ENCODE data around the gene CNTLN.
"Not testable (repeated sequence)": the region's sequence is repeated elsewhere in the genome, so short reads cannot be mapped to it uniquely, and the experiment has no call there.

Gene CNTLN

GRCh38 chr9:17519761-17520160, 384.9 kb downstream of the CNTLN start:
- DNase-seq (ENCODE audit: low read depth), result no peak

DNA sequence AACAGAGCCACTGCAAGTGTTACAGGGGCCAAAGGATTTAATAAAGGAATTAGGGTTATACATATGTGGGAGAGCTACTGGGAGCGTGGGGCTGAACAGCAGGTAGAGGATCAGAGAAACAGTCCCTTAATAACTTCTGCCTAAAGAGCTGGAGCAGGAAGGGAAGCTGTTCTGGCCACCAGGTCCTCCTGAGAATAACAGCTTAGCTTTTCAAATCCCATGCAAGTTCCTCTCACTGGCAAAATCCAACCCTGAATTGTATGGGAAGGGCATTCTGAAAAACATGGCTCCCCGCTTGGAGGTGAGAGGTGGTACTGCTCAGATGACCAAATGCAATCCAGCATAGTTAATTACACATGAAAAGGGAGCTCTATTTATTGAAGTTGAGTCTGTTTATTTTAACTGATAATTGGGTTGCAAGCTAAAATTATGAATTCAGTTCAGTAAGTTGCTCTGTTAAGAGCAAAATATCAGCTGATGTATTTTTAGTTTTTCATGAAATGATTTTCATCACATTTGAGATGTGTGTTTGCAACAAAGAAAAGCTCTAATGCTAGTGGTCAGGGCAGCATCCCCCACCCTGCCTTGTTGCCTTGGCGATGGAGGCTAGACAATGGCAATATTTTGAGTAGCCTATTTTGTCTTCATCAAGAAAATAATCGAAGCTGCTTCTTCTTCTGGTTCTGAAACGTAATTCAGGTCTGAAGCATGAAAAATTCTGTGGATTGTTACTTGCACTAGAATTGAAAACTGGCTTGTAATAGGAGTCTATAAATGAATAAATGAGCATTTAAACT, 385.6 kb downstream of the CNTLN start:
- no peak for DNase-seq (ENCODE audit: low read depth)

- DNase-seq (ENCODE audit: low read depth), result no peak
Observed at GRCh38 chr9:17521100-17521855, 386.4 kb downstream of the CNTLN start.

DNA sequence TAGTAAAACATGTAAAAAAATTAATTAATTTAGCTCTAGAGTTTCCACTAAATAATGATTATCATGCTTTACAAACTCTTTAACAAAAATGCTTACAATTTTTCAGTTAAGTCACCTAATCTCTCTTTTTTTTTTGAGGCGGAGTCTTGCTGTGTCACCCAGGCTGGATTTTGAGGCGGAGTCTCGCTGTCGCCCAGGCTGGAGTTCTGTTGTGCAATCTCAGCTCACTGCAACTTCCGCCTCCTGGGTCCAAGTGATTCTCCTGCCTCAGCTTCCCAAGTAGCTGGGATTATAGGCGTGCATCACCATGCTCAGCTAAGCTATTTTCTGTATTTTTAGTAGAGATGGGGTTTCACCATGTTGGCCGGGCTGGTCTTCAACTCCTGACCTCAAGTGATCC, 391.9 kb downstream of the CNTLN start:
- not testable (repeated sequence) for DNase-seq (ENCODE audit: low read depth)

- no peak for DNase-seq (ENCODE audit: low read depth)
Observed at GRCh38 chr9:17528859-17529258, 394.0 kb downstream of the CNTLN start.

- peak; percentile 7 for DNase-seq (ENCODE audit: low read depth)
Observed at GRCh38 chr9:17531642-17532254, 396.9 kb downstream of the CNTLN start.

GRCh38 chr9:17532461-17532860, 397.6 kb downstream of the CNTLN start:
- DNase-seq (ENCODE audit: low read depth), result no peak

DNA sequence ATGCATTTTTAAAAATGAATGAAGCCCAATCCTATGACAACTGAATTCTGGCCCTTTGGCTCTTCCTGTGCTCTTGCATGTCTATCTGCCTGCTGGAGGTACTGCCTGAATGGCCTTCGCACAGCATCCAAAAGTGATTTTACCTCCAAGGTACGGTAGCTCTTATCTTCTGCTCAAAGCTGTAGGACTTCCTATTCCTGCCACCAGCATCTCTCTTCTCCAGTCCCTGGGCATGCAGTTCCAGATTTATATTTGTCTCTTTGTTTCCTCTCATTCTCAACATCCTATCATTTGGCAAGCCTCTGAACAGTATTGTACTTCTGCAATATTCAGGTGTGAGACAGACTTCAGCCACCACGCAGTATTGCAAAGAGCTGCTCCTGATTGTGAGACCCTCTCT, 400.3 kb downstream of the CNTLN start:
- DNase-seq (ENCODE audit: low read depth), result no peak

DNA sequence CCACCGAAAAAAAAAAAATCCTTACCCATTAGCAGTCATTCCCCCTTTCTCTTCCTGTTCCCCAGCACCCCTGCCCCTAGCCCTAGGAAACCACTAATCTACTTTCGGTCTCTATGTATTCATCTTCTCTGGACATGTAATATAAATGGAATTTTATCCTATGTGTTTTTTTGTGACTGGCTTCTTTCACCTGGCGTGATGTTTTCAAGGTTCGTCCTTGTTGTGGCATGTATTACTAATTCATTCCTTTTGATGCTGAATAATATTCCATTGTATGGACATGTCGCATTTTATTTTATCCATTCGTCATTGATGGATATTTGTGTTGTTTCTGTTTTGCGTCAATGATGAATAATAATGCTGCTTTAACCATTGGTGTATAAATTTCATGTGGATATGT, 401.2 kb downstream of the CNTLN start:
- DNase-seq (ENCODE audit: low read depth), result no peak

- DNase-seq (ENCODE audit: low read depth), result no peak
Observed at GRCh38 chr9:17551023-17551422, 416.2 kb downstream of the CNTLN start.

Measured in GM04504 (cell line).